Fibroblast of skin of left quadriceps (primary cell): ENCODE data around the gene ZCCHC8.
"Not testable (repeated sequence)": the region's sequence is repeated elsewhere in the genome, so short reads cannot be mapped to it uniquely, and the experiment has no call there.

Experiments used
- DNase-seq, 2 experiments: peaks; one replicate each; pipeline ENCODE4 v3.0.0-alpha.2; 2013; ENCODE audit warnings: low read depth in 2 of 2

The ZCCHC8 gene

DNA sequence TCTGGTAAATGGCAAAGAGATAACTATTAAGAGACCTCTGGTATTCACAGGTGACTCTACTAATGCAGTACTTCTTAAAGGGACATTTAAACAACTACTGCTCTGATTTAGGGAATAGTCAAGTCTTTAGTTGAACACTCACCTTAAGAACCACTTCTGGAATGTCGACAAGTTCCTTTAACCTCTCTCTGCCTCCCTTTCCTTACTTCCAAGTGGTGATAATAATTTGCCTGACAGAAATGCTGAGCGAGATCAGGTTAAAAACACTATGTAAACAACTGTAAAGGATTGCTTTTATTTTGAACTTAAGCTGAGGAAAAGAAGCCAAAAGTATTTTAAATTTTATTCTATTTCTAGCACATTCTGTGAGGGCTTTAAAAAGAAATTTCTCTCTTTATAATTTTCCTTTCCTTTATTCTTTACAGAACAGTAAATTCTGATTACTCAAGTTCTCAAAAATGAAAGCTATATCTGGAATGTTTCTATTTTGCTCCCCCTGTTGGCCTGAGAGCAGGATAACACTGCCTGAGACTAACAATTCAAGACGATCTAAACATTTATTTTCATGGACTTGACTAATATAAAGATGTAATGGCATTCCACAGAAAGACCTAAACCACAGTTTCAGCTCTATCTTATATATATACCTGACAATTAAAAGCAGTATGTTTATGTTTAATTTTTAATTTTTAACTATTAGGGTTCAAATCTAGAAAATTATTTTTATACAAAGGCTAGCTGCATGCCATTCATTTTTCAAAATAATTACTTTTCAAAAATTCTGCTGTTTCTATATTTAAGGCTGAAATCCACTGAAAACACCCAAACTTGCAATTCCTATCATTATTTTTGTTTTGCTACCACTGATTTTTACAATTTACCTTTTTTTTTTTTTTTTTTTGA lies 29.2 kb downstream of the ZCCHC8 start:
- peak; percentile 65 for DNase-seq

DNA sequence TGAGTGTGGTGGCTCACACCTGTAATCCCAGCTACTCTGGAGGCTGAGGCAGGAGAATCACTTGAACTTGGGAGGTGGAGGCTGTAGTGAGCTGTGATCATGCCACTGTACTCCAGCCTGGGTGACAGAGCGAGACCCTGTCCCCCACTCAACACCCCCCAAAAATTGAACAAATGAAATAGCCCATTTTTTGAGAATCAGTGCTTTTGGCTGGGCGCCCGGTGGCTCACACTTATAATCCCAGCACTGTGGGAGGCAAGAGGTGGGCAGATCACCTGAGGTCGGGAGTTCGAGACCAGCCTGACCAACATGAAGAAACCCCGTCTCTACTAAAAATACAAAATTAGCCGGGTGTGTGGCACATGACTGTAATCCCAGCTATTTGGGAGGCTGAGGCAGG lies 30.2 kb downstream of the ZCCHC8 start:
- DNase-seq, result not testable (repeated sequence)

DNA sequence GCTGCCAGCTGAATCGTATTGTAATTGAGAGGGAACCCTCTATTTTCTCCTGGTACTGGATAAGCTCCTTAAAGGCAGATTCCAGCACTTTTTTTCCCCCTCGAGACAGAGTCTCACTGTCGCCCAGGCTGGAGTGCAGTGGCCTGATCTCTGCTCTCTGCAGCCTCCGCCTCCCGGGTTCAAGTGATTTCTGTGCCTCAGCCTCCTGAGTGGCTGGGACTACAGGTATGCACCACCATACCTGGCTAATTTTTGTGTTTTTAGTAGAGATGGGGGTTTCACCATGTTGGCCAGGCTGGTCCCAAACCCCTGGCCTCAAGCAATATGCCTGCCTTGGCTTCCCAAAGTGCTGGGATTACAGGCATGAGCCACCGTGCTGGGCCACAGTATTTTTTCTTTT lies 30.9 kb downstream of the ZCCHC8 start:
- DNase-seq, result not testable (repeated sequence)

DNA sequence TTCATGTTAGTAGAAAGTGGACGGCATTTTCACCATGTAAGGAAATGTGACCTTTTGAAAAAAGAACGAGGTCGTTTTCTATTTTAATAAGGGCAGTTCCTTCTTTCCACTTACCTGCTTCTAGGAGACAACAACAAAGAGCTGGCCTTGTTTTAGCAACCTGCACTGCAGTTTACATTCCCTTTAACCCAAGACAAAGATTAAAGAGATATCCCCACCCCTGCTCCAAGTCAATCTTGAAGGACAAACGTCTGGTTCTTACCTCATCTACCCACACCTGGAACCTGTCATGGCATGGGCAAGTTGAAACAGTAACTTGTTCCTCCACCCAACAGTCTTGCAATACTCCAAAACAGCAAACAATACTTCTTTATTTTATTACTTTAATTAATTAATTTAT lies 32.7 kb downstream of the ZCCHC8 start:
- no peak for DNase-seq

GRCh38 chr12:122464317-122465042 lies 36.3 kb downstream of the ZCCHC8 start:
- peak; percentile 61 to 69 for DNase-seq

DNA sequence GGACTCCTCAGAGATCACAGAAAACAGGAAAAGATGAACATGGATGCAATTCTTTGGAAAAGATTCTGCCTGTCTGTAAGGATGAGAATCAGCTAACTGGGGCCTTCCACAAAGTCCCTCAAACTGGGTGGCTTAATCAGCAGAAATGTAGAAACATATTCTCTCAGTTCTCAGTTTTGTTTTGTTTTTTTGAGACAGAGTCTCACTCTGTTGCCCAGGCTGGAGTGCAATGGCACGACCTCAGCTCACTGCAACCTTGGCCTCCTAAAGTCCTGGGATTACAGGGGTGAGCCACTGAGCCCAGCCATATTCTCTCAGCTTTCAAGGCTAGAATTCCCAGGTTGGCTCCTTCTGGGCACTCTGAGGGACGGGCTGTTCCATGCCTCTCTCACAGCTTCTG lies 40.1 kb downstream of the ZCCHC8 start:
- no peak for DNase-seq

DNA sequence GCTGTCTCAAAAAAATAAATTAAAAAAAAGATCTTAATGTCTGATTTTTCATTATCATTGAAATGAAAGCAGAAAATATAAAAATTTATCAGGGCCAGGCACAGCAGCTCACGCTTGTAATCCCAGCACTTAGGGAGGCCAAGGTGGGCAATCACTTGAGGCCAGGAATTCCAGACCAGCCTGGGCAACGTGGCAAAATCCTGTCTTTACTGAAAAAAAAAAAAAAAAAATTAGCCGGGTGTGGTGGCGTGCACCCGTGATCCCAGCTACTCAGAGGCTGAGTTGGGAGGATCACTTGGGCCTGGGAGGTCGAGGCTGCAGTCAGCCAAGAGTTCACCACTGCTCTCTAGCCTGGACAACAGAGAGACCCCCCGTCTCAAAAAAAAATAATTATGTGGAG lies 40.7 kb downstream of the ZCCHC8 start:
- DNase-seq, result no peak

GRCh38 chr12:122459211-122459610 lies 41.5 kb downstream of the ZCCHC8 start:
- DNase-seq, result no peak

- no peak for DNase-seq
Observed at GRCh38 chr12:122458105-122459035, 42.4 kb downstream of the ZCCHC8 start.

DNA sequence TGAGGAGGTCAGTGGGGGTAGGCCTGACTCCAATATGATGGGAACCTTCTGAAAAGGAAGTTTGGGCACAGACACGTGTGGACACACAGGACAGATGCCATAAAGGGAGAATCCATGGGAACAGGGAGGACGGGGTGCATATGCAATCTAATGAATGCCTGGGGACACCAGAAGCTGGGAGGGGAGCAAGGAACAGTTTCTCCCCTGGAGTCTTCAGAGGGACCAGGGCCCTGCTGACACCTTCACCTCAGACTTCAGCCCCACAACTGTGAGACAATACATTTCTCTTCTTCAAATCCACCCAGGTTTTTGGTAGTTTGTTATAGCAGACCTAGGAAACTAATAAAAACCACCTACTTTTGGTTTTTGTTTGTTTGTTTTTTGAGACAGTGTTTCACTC lies 43.1 kb downstream of the ZCCHC8 start:
- DNase-seq, result no peak

DNA sequence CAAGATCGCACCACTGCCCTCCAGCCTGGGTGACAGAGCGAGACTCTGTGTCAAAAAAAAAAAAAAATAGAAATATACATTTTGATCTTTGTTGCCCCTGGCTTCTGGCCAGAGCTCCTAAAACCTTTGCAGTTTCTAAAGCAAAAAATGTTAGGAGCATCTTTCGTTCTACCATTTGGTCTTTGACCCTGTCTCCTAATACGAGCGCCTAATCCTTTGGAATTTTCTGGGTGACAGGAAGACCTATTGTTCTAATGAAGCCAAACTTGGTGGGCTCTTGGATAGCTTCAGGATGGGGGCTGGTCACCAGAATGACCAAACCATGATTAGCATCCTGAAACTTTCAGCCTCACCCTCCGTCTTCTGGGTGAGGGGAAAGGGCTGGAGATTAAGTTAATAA lies 46.0 kb downstream of the ZCCHC8 start:
- no peak for DNase-seq

DNA sequence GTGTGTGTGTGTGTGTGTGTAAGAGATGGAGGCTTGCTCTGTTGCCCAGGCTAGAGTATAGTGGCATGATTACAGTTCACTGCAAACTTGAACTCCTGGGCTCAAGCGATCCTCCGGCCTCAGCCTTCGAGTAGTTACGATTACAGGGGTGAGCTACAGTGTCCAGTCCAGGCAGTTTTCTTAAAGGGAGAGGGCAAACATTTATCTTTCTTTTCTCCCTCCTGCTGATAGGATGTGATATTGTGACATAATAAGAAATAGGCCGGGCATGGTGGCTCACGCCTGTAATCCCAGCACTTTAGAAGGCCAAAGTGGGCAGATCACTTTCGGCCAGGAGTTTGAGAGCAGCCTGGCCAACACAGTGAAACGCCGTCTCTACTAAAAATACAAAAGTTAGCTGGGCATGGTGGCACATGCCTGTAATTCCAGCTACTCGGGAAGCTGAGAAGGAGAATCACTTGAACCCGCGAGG lies 46.4 kb downstream of the ZCCHC8 start:
- DNase-seq, result no peak

GRCh38 chr12:122452701-122453285 lies 47.9 kb downstream of the ZCCHC8 start:
- no peak for DNase-seq

GRCh38 chr12:122449317-122449716 lies 51.4 kb downstream of the ZCCHC8 start:
- peak; percentile 83 to 85 for DNase-seq

GRCh38 chr12:122447825-122448224 lies 52.9 kb downstream of the ZCCHC8 start:
- DNase-seq, result not testable (repeated sequence)

GRCh38 chr12:122446390-122446789 lies 54.3 kb downstream of the ZCCHC8 start:
- not testable (repeated sequence) for DNase-seq

DNA sequence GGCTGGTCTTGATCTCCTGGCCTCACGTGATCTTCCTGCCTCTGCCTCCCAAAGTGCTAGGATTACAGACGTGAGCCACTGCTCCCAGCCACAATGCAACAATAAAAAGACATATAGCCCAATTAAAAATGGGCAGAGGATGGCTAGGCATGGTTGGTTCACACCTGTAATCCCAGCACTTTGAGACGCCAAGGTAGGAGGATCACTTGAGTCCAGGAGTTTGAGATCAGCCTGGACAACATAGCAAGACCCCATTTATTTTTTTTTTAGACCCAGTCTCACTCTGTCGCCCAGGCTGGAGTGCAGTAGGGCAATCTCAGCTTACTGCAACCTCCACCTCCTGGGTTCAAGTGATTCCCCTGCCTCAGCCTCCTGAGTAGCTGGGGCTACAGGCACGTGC lies 56.7 kb downstream of the ZCCHC8 start:
- not testable (repeated sequence) for DNase-seq

- not testable (repeated sequence) for DNase-seq
Observed at GRCh38 chr12:122438822-122439221, 61.9 kb downstream of the ZCCHC8 start.

DNA sequence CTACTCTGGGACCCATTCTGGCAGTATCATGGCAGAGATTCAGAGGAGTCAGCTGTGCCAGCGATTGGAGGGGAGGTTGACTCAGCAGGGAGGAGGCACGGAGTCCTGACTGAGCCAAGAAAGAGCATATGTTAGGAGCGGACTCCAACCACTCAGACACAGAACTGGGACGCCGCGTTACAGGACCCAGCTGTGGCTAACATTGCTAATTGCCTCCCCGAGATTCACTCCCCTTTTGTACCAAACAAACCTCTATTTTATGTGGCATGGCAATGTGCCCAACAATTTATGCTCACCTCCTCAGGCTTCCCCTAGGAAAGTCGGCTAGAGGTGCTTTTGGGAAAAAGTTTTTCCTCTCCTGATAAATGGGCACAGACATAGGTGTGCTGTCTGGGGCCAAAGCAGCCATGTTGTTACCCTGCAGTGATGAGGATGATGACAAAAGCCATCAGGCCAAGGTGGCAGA lies 63.0 kb downstream of the ZCCHC8 start:
- DNase-seq, result no peak

- no peak for DNase-seq
Observed at GRCh38 chr12:122435186-122435585, 65.5 kb downstream of the ZCCHC8 start.

DNA sequence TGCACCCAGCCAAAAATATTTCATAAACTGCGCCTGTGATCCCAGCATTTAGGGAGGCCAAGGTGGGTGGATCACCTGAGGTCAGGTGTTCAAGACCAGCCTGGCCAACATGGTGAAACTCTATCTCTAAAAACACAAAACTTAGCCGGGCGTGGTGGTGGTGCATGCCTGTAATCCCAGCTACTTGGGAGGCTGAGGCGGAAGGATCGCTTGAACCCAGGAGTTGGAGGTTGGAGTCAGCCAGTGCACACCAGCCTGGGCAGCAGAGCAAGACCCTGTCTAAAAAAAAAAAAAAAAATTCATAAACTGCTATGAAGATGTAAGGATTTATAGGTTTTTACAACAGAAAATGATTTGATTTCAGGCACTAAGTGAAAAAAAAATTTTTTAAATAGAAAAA lies 71.7 kb downstream of the ZCCHC8 start:
- not testable (repeated sequence) for DNase-seq
